Skeletal muscle tissue (tissue), 4 donors: ENCODE results near the gene METRNL. TPM values are rescaled to one million over a fixed set of nuclear protein-coding genes. Genes with fewer than 3 reads are reported as not detected.

Source experiments
- H3K27ac ChIP-seq: one replicate; pipeline ENCODE4 v1.7.0; 2013; ENCODE audit warnings: mild to moderate bottlenecking, low read depth, low read length, inconsistent platforms
- H3K27me3 ChIP-seq, 3 donors: one replicate each; pipeline ENCODE4 v1.7.0; 2013; ENCODE audit warnings: low read length in 3 of 3; ENCODE audit not compliant: control insufficient read depth in 3 of 3, insufficient read depth in 3 of 3
- H3K36me3 ChIP-seq, 3 donors: one replicate each; pipeline ENCODE4 v1.7.0; 2013; ENCODE audit warnings: low read length in 3 of 3; ENCODE audit not compliant: control insufficient read depth in 3 of 3, insufficient read depth in 3 of 3
- H3K4me1 ChIP-seq, 3 donors: one replicate each; pipeline ENCODE4 v1.7.0; 2013; ENCODE audit warnings: low read length in 3 of 3, mild to moderate bottlenecking in 3 of 3; ENCODE audit not compliant: control insufficient read depth in 3 of 3, insufficient read depth in 3 of 3
- H3K4me3 ChIP-seq, 3 donors: one replicate each; pipeline ENCODE4 v1.7.0; 2013; ENCODE audit warnings: low read length in 3 of 3
- H3K9ac ChIP-seq, 3 donors: one replicate each; pipeline ENCODE4 v1.7.0; 2013; ENCODE audit warnings: low read length in 3 of 3, mild to moderate bottlenecking in 3 of 3, moderate library complexity in 2 of 3, low read depth in 1 of 3
- H3K9me3 ChIP-seq, 3 donors: one replicate each; pipeline ENCODE4 v1.7.0; 2013; ENCODE audit warnings: low read length in 3 of 3; ENCODE audit not compliant: control insufficient read depth in 3 of 3
- total RNA-seq: library from RNA; depleted of rRNA; stranded (reverse); fragments of >200 nt; gene quantifications from one replicate; pipeline ENCODE4 v1.2.3, GENCODE V29; 2014
- donor health status: Osteomylitis.

METRNL gene
- total RNA-seq, 1 donor from 2014 or later: 31.3 TPM

DNA sequence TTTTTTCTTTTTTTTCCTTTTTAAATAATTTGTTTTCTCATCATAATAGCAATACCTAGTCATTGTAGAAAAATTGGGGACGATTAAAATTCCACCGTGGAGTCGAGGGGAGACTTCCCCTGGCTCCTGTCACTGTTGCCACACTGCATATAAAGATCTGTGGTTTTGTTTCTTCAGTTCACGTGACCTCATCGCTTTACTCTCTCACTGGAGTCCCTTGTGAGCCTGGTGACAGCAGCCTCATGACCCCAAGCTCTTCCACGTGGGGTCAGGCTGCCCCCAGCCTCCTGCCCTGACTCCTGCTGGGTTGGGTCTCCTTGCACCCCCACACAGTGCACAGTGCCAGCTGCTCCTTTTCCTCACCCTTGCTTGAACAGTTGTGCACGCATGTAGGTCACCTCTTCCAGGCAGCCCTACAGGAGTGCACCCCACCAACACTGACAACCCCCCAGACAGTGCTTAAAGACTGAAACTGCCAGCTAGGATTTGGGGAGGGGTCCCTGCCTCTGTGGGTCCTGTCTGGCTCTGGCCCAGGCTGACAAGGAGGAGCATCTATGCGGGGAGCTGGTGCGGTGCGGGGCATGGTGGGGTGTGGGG, 7.3 kb upstream of the METRNL start:
- Histone ChIP-seq H3K36me3 (no peaks in the 10 kb centered on the region), H3K4me1 (no peaks in the 10 kb centered on the region), H3K9me3 (no peaks in the 10 kb centered on the region), H3K27ac (no peak overlapping the region), H3K9ac (no peak overlapping the region), H3K4me3 (no peak overlapping the region), H3K27me3 (peaks cover 0 to 5% (median 3%) of the 10 kb centered on the region in 3 donors)

DNA sequence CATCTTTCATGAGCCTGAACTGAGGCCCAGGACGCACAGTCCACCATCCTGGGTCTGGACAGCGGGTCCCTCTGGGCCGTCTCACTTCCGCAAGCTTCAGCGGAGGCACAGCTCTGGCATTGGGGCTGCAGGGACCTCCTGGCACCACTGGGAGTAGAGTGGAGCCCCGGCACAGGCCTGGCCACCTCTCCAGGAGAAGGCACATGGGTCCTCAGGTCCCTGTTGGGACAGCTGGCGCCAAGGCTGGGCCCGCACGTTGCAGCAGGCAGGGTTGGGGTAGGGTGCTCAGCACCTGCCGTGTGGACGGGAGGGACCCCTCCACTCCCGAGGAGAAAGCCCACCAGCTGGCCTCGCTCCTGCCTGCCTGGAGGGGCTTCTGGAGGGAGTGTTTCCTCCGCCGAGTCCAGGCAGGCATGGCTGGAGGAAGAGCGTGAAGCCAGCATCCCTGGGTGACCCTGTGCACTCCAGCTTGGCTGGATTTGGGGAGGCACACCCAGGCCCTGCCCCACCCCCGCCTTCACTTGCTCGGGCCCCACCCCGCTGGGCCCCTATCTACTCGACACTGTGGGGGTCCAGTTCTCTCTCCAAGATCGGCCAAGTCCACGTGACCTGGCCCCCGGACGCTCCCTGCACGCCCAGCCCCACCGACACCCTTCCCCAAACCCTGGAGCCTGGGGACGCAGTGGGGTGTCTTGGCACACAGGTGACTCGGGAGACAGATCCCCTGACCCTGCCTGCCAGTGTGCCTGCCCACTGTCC, 6.6 kb upstream of the METRNL start:
- Histone ChIP-seq H3K27me3 (peaks cover 0 to 5% (median 3%) of the 10 kb centered on the region in 3 donors), H3K4me1 (no peaks in the 10 kb centered on the region), H3K4me3 (no peak overlapping the region), H3K36me3 (no peaks in the 10 kb centered on the region), H3K27ac (no peak overlapping the region), H3K9me3 (no peaks in the 10 kb centered on the region), H3K9ac (no peak overlapping the region)

DNA sequence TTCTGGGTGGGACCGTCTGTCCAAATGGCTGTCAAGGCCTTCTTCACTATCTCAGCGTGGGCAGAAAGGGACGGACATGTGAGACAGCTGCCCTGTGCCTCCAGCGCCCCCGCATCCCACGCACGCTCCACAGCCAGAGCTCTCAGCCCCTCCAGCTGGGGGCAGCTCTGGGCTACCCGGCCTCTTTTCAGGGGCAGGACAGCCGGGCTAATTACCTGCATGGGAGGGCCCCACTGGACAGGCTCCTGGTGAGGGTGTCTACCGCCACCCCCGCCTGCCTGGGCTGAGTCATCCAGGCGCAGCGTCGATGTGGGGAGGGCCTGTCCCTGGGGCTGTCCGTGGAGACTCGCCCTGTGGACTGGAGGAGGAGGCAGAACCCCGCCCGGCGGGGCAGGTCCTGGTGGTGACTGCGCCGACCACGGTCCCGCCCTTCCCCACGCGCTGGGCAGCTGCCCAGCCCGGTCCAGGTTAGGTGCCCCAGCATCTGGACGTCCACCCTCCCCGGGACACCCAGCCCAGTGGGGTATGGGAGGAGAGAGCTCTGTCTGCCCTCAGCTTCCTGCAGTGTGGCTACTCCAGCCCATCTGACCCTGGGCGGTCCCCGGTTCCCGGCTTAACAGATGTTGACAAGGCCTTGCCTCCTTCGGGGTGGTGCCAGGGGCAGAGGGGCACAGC, 5.9 kb upstream of the METRNL start:
- H3K27ac ChIP-seq: no peak overlapping the region
- peaks cover 0 to 2% (median 0%) of the 10 kb centered on the region in 3 donors for H3K4me1 ChIP-seq
- no peaks in the 10 kb centered on the region for H3K9me3 ChIP-seq
- no peak overlapping the region for H3K9ac ChIP-seq
- no peaks in the 10 kb centered on the region for H3K36me3 ChIP-seq
- H3K27me3 ChIP-seq: peaks cover 3 to 5% (median 4%) of the 10 kb centered on the region in 3 donors
- H3K4me3 ChIP-seq: no peak overlapping the region

DNA sequence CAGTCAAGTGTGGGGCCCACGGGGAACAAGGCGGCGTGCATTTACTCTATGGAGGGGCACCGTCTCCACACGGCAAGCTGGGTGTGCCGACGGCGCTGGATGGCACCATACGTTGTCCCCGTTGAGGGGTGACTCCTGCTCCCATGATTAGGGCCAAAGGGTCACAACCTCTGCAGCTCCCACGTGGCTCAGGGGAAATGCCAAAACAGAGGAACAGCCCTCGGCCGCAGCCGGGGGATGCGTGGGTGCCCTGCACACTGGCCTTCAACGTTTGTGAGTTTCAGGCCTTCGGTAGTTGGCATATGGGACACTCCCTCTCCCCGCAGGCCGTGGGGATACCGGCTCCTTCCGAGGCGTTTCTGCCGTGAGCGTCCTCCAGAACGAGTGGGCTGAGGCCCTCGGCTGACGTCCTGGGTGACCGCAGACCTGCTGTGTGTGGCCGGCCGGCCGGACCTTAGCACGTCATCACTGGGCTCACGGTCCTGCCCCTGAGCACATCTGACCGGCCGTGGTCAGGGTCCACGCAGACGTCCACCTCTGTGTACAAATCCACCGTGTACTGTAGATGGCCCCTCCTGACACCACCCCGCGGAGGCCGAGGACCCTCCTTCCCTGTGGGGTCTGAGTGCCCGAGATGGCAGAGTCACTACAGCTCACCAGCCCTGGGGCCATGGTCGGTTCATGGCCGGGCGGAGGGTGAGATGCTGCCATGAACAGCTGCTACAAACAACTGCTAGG, 4.8 kb upstream of the METRNL start:
- Histone ChIP-seq H3K27me3 (peaks cover 2 to 4% (median 3%) of the 10 kb centered on the region in 3 donors), H3K4me1 (peaks cover 0 to 3% (median 0%) of the 10 kb centered on the region in 3 donors), H3K9me3 (no peaks in the 10 kb centered on the region), H3K4me3 (no peak overlapping the region), H3K27ac (no peak overlapping the region), H3K36me3 (no peaks in the 10 kb centered on the region), H3K9ac (no peak overlapping the region)

DNA sequence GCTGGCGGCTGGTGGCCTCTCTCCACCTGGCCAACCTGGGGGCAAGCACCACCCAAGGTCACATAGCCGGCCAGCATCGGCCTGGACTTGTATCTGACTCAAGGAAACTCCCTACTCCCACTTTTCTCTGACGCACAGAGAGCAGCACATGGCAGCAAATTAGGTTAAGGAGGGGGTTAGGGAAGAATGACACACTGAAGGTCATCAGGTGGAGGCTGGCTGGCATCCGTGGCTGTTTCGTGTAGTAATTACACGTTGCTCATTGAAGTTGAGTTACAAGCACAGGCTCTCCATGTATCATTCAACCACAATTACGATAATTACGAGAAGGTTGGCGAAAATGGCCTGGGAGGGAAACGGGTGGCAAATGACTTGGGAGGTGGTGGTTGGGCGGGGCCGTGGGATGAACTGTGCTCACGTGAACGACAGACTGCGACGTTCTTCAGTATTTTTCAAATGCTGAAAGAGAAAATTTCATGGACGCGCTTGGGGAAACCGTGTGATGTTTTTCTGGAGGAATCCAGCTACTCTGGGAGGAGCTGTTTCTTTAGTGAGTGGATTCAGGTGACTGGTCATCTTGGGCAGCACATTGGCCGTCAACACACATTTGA, 4.0 kb upstream of the METRNL start:
- no peak overlapping the region for H3K9ac ChIP-seq
- H3K4me3 ChIP-seq: no peak overlapping the region
- H3K36me3 ChIP-seq: no peaks in the 10 kb centered on the region
- no peak overlapping the region for H3K27ac ChIP-seq
- peaks cover 0 to 4% (median 3%) of the 10 kb centered on the region in 3 donors for H3K27me3 ChIP-seq
- H3K9me3 ChIP-seq: no peaks in the 10 kb centered on the region
- peaks cover 0 to 3% (median 0%) of the 10 kb centered on the region in 3 donors for H3K4me1 ChIP-seq

DNA sequence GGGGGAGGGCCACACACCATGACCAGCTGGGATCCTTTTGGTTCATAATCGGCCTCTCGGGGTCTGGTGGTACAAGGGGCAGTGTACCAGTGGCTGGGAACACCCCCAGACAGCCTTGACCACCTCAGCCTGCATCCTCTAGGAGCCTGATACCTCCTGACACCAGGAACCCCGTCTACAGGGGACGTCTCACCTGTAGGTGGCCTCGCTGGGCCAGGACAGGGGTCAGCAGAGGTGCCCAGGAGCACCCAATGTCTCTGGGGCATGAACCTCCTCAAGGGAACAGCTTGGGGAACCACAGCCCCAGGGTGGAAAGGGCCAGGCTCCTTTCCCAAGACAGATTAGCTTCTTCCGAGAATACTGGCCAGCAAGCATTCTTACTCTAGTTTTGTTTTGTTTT, 2.5 kb upstream of the METRNL start:
- H3K4me3 ChIP-seq: no peak overlapping the region
- H3K27ac ChIP-seq: no peak overlapping the region
- H3K9me3 ChIP-seq: no peaks in the 10 kb centered on the region
- H3K36me3 ChIP-seq: peaks cover 0 to 2% (median 0%) of the 10 kb centered on the region in 3 donors
- peaks cover 9 to 12% (median 10%) of the 10 kb centered on the region in 3 donors for H3K27me3 ChIP-seq
- H3K4me1 ChIP-seq: peaks cover 1 to 9% (median 8%) of the 10 kb centered on the region in 3 donors
- H3K9ac ChIP-seq: peak overlapping the region in 1 of 3 donors; percentile 20

DNA sequence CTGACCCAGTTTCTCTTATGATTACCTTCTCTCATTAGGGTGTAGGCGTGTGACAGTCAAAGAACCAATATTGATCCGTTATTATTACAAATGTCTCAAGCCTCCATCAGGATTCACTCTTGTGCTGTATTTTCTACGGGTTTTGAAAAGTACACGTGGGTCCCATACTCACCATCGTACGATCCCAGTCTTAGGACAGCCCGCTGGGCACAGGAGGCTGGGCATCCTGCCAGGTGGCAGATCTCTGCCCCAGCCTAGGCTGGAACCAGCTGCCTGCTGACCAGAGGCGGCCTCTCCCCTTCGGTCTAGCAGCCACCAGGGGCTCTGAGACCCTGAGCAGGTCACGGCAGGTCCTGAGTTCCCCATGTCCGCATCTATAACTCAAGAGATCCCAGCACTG, 2.0 kb upstream of the METRNL start:
- Histone ChIP-seq H3K36me3 (peaks cover 0 to 2% (median 0%) of the 10 kb centered on the region in 3 donors), H3K27me3 (peaks cover 9 to 16% (median 15%) of the 10 kb centered on the region in 3 donors), H3K9ac (no peak overlapping the region)

DNA sequence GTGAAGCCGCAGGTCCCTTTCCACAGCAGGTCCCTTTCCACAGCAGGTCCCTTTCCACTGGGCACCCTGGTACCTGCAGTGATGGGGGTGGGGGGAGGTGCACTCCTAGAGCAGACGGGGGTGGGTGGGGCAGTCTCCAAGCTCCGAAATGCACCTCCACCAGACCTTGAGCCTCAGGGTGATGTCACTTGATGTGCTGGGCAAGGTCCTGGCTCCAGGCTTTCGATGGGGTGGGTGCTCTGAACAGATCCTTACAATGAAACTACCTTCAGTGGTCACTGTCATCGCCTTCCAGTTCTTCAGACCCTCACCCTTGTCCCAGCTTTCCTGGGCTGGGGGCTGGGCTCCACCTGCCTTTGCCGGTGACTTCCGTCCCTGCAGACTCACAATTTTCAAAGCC, 1.5 kb upstream of the METRNL start:
- Histone ChIP-seq H3K36me3 (peaks cover 0 to 2% (median 0%) of the 10 kb centered on the region in 3 donors), H3K27me3 (peaks cover 9 to 20% (median 18%) of the 10 kb centered on the region in 3 donors), H3K9ac (peak overlapping the region in 1 of 3 donors; percentile 33), H3K4me3 (no peak overlapping the region), H3K27ac (no peak overlapping the region), H3K9me3 (no peaks in the 10 kb centered on the region), H3K4me1 (peaks cover 11 to 17% (median 11%) of the 10 kb centered on the region in 3 donors)

More for the DNA sequence above, 2.0 kb upstream of the METRNL start:
- H3K27ac ChIP-seq: no peak overlapping the region
- H3K4me3 ChIP-seq: no peak overlapping the region
- no peaks in the 10 kb centered on the region for H3K9me3 ChIP-seq
- H3K4me1 ChIP-seq: peaks cover 6 to 12% (median 11%) of the 10 kb centered on the region in 3 donors
